ENCODE results near the gene SARDH.

SARDH gene, protein sequence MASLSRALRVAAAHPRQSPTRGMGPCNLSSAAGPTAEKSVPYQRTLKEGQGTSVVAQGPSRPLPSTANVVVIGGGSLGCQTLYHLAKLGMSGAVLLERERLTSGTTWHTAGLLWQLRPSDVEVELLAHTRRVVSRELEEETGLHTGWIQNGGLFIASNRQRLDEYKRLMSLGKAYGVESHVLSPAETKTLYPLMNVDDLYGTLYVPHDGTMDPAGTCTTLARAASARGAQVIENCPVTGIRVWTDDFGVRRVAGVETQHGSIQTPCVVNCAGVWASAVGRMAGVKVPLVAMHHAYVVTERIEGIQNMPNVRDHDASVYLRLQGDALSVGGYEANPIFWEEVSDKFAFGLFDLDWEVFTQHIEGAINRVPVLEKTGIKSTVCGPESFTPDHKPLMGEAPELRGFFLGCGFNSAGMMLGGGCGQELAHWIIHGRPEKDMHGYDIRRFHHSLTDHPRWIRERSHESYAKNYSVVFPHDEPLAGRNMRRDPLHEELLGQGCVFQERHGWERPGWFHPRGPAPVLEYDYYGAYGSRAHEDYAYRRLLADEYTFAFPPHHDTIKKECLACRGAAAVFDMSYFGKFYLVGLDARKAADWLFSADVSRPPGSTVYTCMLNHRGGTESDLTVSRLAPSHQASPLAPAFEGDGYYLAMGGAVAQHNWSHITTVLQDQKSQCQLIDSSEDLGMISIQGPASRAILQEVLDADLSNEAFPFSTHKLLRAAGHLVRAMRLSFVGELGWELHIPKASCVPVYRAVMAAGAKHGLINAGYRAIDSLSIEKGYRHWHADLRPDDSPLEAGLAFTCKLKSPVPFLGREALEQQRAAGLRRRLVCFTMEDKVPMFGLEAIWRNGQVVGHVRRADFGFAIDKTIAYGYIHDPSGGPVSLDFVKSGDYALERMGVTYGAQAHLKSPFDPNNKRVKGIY

DNA sequence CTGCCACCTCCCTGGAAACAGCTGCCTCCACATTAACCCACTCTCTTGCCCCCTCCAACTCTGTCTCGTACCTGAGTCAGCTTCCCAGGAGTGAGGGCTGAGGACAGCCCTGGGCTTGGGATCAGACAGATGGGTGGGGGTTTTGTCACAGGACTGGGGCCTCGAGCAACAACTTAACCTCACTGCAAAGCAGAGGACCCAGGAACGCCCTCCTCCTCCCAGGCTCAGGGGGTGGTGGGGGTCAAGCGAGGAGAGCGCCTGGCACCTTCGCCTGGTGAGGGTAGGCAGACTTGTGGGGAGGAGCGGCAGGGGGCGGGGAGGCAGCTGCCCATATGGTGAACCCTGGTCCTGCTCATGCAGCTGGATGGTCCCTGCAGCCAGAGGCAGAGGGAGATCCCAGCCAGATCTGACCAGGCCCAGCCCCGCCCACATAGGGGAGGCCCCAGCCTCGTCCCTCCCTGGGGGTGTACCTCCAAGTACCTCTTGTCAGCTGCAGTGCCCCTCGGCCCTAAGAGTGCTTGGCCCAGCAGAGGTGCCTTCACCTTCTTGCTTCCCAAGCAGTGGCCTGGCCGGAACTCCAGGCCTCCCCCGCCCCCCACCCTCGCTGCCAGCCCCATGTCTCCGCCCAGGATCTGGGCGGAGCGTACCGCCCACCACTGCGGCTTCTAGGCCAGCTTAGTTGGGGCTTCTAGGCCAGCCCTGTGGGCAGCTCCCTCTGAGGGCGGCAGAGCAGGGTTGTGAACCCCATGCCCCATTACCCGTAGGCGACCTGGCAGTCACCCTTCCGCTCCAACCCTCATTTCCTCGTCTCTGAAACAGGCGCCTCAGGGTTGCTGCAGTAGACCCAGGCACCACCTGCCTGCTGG, at the start of gene SARDH:
Gene SARDH, minus strand, starts transcription at position 579 of the 866 bp plus-strand sequence. CDS start 4,179 bp downstream, outside the sequence.
- peak; percentile 50 for DNase-seq

DNA sequence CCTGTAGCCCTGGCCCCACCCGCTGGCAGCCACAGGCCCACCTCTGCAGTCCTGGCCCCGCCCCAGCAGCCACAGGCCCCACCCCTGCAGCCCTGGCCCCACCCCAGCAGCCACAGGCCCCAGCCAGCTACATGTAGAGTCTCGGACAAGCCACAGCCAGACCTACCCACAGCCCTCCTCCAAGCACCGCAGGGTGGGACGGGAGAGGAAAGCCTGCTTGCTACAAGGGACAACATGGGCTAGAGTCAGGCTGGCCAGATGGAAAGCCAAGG, 49.5 kb upstream of the SARDH start:
- DNase-seq: no peak

DNA sequence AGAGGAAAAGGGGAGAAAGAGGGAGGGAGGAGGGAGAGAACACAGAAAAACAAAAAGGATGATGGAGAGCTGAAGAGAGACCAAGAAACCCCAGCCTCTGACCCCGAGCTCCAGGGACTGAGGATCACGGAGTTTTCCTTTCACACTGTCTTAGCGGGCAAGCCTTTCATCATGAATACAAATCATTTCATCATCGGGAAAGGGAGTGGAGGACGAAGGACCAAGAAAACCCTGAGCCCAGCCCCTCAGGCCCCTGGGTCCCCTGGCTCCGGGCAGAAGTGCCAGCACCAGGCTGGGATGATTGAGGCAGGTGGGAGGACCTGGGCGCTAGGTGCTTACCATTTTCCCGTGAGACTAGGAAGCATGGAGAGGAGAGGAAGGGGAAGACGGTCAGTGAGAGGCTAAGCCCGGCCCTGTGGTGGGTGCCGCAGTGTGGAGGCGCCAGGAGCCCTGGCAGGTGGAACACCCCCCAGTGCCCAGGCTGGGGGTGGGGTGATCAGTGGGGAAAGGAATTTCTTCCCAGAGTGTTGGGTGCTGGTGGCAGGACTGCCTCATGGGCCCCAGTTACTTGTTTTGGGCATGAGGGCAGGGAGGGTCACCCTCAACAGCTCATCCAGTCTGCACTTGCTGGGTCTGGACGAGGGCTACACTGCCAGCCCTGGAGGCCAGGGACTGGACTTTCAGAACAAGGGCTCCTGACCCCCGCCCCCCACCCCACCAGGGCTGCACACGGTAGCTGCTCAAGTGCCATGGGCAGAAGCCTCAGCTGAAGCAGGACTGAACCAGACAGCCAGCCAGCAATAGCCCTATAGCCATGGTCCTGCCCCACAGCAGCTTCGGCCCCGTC, 49.0 kb upstream of the SARDH start:
- DNase-seq: no peak

DNA sequence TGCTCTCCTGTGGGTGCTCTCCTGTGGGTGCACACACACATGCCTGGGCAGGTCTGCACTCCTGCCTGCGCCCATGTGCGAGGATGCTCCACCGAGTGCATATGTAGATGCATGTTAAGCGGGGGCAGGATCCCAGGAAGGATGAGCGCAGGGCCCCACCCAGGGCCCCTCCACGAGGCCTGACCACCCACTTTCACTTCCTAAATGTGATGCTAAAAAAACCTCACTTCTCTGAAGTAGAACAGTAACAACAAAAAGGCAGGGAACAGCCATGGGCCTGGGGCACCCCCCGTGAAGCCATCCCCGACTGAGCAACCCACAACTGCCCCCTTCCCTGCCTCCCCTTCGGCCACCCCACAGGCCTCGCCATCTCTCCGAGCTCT, 48.2 kb upstream of the SARDH start:
- no peak for DNase-seq

DNA sequence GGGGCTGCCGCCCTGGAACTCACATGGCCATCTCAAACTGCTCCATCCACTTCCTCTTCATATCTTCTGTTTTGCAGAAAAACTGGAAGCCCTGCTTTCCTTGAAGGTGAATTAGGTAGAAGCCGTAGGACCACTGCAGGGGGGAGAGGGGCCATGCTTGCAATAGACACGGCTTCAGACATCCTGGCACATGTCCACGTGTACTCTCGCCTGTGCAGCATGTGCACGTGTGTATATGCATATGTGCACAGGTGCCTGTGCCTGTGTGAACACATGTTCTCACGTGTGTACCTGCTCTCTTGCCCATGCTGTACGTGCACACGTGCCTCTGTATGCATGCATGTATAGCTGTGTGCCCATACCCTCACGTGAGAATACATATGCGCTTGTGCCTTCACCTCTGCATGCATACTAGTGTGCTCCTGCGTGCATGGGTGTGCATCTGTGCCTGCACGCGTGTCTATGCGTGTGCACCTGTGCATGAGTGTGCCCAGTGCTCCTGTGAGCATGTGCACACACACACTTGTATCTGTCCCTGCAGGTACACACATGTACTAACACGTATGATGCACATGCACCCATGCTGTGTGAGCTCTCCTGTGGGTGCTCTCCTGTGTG, 47.7 kb upstream of the SARDH start:
- DNase-seq: no peak

DNA sequence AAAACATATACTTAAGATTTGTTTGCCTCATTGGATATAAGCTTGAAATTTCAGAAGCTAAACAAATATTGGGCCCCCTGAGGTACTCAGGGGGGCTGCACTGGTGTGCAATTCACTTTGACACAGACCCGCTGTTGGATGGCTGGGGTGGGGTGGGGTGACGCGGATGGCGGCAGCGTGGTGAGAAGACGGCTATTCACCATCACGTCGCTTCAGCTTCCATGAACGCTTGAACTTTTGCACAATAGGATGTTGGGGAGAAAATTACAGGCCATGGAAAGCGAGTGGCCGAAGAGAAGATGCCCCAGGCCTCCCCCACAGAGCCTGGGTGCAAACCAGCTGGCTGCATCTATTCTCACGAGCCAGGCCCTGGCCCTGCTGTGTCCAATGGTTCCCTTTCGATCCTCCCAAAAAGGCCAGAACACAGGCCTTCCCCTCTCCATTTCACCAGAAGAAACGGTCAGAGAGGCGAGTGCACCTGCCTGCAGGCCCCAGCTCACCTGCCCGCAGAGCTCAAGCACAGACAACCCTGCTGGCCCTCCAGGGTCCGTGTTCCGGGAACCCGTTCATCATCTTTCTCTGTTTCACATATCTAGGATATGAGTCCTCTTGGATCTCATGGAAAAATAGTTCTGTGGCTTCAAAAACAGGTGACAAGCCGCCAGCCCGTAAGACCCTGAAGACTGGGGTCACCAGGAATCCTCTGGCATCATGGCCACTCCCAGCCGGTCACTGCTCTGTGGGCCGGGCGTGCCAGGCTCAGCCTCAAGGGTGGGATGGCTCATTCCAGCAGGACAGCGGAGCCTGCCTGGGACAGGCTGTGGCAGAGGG, 46.8 kb upstream of the SARDH start:
- DNase-seq: no peak

DNA sequence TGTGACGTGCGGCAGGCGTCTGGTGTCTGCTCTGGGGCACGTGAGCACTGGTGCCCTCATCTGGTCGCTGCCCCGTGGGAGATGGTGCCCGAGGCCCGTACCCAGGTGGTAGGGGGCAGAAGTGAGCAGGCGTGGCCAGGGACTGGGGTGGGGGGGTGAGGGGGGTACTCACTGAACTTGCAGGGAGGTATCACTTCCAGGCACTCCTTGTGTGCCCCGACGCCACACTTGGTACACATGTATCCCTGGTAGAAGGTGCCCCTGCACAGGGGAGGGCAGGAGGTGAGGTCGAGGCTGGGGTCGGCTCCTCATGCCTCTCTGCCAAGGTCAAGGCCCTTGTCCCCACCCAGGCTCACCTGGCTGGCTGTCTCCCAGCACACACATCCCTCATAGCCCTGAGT, 45.2 kb upstream of the SARDH start:
- no peak for DNase-seq

DNA sequence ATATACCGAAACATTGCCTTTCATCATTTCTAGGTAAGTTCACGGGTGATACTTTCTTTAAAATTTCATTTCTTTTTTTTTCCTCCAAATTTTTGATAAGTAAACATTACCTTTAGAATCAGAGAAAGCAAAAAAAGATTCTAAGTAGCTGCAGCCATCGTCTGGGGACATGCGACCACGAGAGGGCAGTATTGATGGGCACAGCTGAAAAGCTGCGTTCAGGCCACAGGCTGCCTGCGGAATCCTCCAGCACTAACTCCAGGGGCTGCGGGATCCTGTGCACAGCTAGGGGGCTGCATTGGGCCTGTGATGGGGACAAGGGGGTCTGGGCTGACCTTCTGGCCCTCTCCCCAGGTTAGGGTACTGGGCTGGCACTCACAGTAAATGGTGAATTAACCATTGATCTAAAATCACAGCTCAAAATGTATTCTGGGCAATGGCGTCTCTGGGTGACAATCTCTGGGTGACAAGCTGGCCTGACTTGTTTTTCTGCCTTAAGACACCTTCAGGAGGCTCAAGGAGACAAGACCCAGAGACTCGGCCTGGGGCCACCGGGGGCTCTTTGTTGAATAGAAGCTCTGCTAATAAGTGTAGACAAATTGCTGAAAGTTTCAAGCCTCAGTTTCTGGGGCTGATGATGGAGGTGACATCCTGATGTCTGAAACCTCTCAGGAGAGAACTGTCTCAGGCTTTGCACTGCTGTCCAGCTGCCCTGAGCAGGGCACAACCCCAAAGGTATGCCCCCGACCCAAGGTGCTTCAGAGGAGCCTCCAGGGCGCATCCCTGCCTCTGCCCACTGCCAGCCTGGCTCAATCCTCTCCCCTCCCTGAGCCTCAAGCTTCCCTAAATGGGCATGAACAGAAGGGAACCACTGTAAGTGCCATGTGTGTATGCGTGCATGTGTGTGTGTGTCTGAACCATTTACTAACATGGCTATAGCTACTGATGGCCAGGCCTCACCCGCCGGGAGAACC, 44.3 kb upstream of the SARDH start:
- DNase-seq: peak; percentile 80

DNA sequence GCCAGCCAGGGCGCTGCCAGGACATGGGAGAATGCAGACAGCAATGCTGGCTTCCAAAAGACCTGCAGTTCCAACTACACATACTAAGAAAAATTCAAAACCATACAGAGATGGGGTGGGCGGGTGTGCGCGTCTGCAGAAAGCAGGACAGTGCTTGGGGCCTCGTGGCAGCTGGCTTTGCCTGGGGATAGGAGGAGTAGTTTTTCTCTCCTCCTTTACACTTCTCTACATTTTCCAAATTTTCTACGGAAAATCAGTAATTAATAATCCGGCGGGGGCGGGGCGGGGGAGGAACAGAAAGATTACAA, 43.6 kb upstream of the SARDH start:
- DNase-seq: peak; percentile 15

DNA sequence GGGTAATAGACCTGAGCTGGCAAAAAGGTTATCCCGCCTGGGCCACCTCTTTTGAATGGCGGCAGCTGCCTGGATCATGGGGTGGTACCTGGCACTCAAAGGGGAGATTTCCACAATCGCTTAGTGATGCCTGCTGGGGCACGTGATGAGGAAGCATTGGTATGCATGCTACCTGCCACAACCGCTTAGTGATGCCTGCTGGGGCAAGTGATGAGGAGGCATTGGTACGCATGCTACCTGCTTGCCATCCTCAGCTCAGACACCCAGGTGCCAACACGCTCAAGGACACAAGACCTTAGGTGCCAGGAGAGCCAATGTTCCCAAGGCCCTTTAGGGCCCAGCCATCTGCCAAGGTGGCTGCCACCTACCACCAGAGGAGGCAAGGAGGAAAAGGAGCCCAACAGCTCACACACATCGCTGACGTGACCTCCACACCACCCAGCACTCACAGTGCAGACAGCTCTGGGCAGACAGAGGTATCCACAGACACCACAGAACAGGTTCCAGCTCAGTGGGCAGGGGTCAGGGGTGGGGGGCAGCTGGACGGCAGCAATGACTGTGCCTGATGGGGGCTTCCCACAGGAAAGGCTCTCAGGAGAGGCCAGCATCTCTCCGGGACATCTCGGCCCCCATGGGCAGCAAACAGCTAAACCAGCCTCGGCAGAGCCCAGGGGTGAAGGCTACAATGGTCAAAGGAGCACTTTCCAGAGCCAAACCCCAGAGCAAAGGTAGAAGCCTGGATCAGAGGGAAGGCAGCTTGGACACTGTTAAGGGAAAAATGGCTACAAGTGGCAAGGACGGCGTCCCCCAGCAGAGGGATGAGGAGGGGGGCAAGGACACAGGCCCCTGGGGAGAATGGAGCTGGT, 43.0 kb upstream of the SARDH start:
- DNase-seq: no peak

DNA sequence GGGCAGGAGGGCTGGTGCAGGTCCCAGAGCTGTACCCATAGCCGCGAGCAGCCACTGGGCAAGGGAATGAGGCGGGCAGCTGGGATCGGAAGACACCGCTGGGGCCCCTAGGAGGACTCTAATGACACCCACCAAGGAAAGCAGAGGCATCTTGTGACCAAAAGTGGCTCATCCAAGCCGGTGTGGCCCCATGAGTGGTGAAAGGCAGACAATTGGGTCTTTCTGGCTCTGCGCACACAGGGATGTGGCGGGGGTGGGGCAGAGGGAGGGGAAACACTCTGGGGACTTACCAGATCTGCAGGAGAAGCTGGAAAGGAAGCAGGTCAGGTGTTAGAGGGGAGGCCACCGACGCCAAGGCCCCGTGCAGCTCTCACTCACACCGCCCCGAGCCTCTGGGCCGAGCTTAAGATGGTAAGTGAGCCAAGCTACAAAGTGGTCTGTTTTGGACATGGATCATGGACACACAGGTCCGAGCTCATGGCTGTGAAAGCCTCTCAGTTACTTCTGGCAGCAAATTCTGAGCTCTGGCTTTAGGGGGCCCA, 42.3 kb upstream of the SARDH start:
- no peak for DNase-seq

DNA sequence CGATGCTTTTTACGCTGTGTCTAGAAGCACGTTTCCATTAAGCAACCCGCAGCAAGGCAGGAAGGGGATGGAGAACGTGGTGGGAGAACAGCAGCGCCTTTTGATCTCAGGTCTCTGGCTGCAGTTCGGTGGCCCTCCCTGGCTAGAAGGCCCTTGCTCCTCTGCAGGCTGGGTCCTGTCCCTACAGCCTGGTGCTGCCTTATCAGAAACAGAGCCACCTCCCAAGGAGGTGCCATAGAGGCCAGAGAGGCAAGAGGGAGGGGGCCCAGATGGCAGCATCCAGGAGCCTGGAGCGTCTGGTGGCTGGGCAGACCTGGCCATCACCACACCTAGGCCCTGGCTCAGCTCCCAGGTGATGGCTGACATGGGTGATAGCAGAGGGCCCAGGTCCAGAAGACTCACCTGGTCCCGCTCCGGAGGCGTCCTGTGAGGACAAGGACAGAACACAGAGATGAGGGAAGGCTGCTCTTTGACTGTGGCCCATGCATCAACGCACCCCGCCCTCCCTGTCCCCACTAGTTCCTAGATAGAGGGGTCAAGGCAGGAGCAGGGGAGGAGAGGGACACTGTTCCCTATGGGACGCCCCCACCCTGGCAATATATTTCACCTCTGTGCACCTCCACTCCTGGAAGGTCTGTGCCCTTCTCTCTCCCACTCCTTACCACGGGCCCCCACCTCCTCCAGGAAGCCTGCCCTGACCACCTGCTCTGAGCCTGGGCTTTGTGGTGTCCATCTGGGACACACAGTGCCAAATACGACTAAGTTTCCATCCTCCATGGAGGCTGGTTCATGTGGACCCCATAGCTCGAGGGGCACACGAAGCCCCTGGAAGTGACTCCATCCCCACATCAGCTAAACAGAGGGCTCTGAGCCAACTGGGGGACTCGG, 41.6 kb upstream of the SARDH start:
- no peak for DNase-seq

DNA sequence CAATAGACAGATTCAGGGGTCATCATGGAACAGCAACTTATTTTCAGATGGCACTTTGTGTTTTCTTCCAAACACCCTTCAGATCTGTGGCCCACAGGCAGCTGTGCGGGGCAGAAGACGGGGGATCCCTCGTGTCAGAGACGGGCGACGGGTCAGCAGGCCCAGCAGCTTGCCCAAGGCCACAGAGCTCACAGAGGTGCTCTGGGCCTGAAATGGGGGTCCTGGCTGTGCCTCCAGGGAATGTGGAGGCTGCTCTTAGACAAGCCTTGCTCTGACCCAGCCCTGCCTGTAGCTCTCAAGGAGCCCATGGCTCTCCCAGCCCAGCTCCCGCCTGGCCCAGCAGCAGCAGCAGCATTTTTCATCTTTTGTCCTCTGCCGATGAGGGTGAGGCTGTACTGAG, 40.9 kb upstream of the SARDH start:
- DNase-seq: no peak

DNA sequence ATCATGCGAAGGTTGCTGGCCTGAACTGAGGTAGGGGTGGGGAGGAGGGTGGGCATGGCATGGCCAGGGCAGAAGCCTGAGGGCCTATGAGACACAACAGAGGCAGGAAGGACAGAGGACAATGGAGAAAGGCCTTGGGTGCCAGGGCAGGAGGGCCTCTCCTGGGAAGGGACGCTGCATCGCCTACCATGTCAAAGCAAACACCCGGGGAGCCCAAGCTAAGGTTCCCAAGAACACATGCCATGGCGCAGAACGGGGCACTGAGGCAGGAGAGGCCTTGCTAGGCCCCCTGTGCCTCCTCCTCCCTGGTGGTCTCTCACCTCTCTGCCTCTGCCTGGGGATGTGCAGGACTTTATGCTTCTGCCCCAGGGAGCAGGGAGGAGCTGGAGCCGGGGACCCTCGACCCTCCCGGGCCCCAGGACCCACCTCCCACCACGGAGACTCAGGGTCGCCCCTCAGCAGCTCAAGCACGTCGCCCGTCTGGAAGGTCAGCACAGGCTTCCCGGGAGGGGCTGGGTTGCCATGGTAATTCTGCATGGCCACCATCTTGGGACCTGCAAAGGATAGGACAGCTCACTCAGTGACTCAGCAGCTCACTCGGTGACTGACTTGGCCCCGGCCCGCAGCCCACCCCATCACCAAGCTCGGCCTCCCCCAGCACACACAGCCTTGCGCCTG, 40.3 kb upstream of the SARDH start:
- DNase-seq: no peak

DNA sequence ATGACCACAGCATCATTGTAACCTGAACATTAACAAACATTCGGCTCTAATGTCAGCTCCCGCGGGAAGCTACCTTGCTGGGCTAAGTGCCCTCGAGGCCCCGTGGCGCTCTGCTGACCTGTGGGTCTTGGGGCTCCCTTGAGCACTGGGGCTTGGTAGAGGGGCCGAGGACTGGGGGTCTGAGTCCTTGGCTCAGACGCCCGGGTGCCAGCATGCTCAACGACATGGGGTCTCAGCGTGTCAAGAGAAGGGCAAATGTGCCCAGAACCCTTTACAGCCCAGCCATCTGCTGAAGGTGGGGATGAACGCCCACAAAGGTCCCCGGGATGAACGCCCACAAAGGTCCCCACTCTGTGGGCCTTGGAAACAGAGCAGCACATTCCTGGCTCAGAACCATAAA, 39.7 kb upstream of the SARDH start:
- DNase-seq: no peak

DNA sequence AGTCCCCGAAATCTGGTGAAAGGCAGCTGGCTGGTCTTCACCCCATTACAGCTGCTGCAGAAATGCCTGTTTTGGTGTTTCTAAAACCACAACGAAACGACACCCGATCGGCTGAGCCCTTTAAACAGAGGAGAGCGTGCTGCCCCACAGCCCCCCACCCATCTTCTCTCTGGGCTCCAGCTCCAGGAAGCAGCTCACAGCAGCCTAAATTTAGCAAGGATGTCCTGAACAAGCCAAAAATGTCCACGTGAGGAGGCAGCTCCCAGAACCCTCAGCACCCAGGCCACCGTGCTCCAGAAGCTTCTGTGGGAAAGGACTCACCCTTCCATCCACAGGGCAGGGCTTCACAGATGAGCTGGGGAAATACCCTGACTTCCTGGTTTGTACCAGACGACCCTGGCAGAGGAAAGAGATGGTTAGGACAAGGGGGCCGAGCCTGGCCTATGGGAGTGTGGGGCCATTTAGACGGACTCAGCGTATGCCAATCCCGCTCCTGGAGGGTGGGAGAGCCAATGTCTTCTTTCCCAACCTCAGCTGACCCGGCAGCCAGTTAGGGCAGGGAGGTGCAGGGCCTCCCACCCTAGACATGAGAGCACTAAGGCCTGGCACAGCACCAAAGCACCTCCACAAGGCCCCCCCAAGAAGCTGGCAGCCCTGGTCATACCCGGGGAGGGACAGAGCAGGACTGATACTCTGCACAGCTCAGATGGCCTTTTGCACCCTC, 39.1 kb upstream of the SARDH start:
- no peak for DNase-seq
